Measurements from ENCODE around the gene FSCN2.

FSCN2 gene

DNA sequence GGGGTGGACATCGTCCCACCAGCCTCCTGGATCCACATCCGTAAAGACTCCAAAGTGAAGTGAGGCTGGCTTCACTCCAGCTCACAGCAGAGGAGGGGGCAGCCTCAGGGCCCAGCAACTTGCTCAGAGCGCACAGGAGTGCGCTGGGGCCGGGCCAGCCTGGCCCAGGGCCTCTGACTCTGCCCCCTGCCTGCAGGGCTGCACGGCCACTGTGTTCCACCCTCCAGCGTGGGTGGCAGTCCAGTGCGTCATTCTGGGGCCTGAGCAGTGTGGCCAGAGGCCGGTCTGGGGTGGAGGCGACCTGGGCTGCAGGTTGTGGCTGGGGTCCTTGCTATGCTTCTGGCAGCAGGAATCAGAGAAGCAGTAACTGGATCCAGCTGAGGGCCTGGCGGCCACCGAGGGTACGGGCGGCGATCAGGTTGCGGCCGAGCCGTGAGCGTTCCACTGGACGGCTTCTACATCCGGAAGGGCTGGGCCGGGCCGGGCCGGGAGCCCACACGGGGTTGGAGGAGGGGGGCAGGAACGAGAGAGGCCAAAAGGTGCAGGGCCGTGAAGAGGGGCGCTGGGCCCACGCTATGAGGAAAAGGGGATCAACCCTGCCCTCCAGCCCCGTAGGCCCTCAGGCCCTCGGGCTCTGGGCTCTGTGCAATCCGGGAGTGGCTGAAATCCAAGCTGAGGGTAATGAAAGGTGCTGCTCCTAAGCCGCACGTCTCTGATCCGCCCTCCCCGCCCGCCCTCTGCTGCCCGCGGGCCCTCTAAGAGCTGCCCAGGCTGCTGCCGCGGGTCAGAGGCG, at the start of gene FSCN2:
FSCN2 (plus strand) TSS at position 787 of the 793 bp plus-strand sequence. CDS start 155 bp downstream, outside the sequence.
- no peak for DNase-seq (ENCODE audit: low read depth in 2 of 2)

DNA sequence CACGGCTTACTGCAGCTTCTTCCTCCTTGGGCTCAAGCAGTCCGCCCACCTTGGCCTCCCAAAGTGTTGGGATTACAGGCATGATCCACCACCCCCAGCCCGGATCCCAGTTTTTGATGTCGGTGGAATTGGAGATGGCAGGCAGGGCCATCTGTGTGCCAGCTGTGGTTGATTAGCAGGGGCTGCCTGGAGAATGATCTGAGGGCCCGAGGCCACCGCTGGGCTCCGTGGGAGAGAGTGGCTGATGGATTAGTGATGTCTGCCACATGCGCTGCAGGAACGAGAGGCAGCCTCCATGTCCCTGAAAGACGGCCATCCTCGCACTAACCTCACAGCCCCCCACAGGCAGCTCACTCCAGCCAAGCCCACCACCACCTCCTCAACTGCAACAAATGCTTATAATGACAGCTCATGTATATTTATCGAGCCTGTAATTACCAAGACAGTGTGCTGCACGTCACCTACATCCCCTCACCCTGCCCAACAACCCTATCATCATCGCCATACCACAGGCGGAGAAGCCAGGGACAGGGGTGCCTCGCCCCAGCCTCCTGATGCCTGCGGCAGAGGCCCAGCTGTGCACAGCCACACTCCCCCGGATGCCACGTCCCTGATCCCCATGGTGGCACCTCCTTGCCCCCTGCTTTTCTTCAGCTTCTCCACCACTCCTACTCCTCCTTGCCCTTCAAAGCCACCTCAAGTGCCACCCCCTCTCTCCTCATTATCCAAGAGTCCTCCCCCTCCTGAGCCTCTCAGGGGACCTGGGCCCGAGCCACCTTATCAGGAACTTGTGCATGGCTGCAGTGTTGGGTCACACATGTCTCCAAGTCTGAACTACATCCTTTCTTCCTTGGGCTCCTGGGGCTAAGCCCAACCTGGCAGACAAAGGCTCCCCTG, 48.8 kb upstream of the FSCN2 start:
- no peak for DNase-seq (ENCODE audit: low read depth in 2 of 2)

DNA sequence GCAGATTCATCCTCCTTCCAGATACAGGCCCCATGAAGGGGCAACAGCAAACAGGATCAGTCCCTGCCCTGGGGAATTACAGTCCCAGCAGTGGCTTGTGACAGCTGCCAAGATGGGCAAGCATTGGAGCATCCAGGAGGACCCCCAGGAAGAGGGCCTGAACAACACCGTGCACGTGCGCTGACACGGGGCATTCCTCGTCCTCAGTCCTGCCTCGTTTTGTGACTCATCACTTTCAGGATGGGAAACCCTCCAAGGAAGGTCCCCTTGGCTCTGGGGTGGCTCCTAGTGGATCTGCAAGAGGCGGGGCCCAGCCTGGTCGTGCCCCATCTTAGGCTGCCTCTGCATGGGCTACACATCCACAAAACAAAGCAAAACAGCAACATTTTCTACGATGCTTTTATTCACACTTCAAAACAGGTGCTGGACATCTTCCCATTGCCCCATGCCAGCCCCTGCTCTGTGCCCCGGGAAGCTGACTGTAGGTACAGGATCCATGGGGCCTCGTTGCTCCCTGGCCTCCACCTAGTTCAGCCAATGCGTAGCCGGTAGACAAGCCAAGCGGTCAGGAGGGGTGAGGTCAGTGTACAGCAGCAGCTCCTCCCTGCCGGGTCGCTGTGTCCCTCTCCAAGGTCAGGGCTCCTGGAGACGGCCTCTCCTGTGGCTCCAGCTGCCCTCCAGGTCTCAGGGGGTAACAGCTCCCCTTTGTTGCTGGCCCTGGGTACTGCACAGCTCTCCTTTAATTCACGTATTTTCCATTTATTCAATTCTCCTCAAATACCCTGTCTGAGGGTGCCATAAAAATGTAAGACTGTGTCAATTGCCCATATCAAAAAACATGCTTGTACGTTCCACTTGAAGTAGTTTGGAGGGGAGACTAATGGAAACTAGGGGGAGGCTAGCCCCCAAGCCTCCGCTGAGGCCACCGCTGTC, 47.8 kb upstream of the FSCN2 start:
- DNase-seq (ENCODE audit: low read depth in 2 of 2) = no peak

DNA sequence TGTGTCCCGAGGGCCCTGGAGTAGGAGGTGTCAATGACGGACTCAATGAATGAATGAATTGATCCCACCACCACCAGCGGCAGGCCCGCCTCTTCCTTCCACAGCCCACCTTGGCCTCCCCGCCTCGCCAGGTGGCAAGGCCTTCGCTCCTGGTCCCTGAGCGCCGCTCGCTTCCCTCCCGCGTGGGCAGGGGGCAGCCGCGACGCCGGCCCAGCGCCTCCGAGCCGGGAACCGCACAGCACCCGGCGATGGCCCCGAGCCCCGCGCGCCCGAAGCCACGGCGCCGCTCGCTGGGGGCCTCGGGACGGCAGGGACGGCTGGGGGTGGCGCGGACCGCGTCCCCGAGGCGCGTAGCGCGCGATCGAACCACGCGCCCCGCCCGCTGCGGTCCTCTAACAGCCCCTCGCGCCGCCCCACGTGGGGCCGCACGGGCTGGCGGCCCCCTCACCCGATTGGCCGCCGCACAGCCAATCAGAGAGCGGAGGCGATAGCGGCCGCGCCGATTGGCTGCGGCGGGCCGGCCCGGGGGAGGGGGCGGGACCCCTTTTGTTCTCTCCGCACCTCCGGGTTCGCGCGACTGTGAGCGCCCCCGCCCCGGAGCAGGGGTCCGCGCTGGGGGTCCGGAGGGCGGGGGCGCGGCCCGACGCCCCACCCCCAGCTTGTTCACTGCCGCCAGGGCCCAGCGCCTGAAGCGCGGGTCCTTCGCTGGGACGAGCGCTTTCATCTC, 46.9 kb upstream of the FSCN2 start:
- peak; percentile 40 to 60 for DNase-seq (ENCODE audit: low read depth in 2 of 2)

- DNase-seq (ENCODE audit: low read depth in 2 of 2) = no peak
Measured at GRCh38 chr17:81481815-81482505, 46.2 kb upstream of the FSCN2 start.

- no peak for DNase-seq (ENCODE audit: low read depth in 2 of 2)
Measured at GRCh38 chr17:81482673-81483072, 45.5 kb upstream of the FSCN2 start.

DNA sequence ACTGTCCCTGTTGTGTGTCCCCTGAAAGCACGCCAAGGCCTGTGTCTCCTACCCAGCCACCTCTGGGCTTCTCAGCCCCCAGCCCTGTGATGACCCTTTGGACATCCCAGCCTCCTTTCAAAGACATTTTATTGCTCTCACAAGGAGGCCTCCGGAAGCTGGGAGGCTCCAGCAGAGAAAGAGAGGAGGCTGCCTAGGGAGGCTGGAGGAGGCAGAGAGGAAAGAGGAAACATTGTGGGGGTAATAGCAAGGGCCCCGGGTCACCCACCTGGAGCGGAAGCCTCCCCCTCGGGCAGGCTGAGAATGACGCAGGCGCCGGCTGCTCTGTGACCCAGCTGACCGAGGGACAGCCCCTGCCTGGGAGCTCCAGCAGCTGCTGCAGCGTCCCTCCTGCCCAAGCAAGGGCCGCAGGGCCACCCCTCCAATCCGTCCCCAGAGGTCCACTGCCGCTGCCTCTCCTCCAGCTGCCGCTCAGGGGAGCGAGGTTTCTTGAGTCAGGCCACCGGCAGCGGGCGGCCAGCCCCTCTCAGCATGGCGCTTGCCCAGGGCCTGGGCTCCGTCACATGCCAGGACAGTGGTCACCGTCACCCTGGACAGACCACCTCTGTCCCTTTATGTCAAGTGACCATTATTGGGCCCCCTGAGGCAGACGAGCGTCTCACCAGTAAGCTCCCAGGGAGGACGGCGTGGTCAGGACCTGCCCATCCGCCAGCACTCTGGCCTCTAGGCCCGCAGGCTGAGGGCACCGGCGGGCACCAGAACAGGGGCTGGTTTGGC, 44.9 kb upstream of the FSCN2 start:
- DNase-seq (ENCODE audit: low read depth in 2 of 2) = no peak

DNA sequence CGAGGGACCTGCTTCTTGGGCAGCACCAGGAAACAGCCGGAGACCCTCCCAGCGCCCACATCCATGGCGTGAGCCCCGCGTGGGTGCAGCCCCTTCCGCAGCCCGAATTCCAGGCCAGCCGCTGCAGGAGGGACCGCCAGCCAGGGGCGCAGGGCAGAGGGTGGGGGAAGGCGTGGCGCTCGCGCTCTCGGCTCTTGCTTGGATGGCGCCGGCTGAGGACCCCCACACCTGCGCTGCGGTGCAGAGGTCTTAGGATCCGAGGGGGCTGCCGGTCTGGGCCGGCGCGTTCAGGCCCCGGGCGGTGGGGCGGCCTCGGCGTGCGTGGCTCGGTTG, 44.3 kb upstream of the FSCN2 start:
- no peak for DNase-seq (ENCODE audit: low read depth in 2 of 2)

GRCh38 chr17:81484195-81484979, 43.8 kb upstream of the FSCN2 start:
- peak; percentile 86 to 91 for DNase-seq (ENCODE audit: low read depth in 2 of 2)

- no peak for DNase-seq (ENCODE audit: low read depth in 2 of 2)
Measured at GRCh38 chr17:81486199-81486810, 41.9 kb upstream of the FSCN2 start.

DNA sequence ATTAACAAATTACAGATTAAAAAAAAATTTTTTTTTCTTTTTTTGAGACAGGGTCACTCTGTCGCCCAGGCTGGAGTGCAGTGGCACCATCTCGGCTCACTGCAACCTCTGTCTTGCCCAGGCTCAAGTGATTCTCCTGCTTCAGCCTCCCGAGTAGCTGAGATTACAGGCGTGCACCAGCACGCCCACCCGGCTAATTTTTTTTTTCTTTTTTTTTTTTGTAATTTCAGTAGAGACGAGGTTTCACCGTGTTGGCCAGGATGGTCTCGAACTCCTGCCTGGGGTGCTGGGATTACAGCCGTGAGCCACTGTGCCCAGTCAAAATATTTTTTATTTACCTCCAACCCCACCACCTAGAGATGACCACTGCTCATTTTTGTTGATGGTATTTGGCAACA, 41.1 kb upstream of the FSCN2 start:
- DNase-seq (ENCODE audit: low read depth in 2 of 2) = no peak

- DNase-seq (ENCODE audit: low read depth in 2 of 2) = peak; percentile 74 to 85
Measured at GRCh38 chr17:81487487-81488275, 40.5 kb upstream of the FSCN2 start.

- DNase-seq (ENCODE audit: low read depth in 2 of 2) = no peak
Measured at GRCh38 chr17:81488276-81488860, 39.8 kb upstream of the FSCN2 start.

DNA sequence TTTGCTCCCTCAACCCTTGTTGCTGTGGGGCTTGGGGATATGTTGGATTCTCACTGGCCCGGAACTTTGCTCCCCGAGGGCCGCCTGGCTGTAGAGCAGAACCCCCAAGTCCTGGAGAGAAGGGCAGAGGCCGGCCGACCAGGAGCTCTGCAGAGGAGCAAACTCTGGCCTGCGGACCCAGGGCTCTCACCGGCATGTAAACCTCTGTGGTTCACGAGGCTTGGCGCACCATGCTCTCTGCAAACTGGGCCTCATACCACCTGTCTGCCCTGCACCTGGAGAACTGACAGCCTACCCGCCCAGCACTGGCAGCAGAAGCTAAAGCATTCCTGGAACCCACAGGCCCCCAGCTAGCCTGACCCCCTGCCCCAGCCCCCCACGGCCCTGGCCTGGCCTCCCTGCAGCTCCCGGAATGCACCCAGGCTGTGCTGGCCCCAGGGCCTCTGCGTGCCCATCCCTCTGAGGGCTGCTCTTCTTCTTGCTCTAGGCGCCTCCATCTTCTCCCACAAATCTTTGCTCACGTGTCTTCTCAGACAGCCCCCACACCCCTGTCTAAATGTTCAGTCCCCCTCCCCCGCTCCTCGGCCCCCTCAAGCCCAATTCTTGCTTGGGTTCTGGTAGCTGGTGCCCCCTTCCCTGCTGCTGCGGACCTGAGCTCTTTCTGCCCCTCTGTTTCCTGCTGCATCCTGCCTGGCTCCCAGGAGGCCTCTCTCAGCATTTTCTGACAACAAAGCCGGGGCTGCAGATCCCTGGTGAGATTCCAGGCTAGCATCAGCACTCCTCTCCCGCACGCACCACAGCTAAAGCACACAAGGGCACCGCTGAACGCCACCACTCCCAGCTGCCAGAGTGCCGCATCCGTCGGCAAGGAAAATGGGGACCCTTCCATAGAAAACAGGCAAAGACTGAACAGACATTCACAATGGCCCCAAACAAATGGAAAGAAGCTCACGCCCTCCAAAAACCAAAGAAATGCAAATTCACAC, 38.9 kb upstream of the FSCN2 start:
- DNase-seq (ENCODE audit: low read depth in 2 of 2) = no peak

GRCh38 chr17:81489998-81490992, 37.9 kb upstream of the FSCN2 start:
- no peak for DNase-seq (ENCODE audit: low read depth in 2 of 2)
